ENCODE results near the gene STAT3. TPM values are rescaled to one million over a fixed set of nuclear protein-coding genes. Genes with fewer than 3 reads are reported as not detected.

Gene STAT3
- total and polyA plus RNA-seq, 2 of the 13 experiments (the other 11 are each of a cell fraction or from before 2014, with no cell fraction given) = 61.8 to 62.4 TPM

DNA sequence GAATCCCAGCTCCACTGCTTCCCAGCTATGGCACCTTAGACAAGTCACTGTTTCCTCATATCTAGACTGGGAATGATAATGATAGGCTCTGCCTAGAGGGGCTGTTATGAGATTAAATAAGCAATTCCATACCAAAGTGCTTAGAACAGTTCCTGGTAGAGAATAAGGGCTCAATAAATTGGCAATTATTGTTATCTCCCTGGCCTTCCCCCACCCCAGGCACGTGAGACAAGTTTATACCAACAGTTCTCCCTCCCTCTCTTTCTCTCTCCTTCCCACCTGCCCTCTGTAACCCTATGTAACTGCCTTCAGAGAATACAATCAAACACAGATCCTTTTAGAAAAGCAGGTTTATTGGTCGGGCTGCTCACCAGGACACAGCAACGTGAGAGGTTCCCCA, 13.9 kb upstream of the STAT3 start:
- 76% methylated on average over 3 of the region's 3 CpGs for WGBS (ENCODE audit: low lambda C conversion rate)
- BruUV-seq (replicated peaks) = no TSS peak
- no peaks in the 10 kb centered on the region for H4K20me1 ChIP-seq (ENCODE audit: insufficient read depth, low read length)
- ChIA-PET CTCF (ENCODE audit: low intra/inter-chr PET ratio, low total read pairs) (interaction anchor here (6.6 kb wide), 1 partner anchor 79 kb away, joined by 163 read pairs; no protein-coding TSS in a partner anchor), POLR2A (interaction anchor here (2.2 kb wide), 1 partner anchor 13 kb away, joined by 10 read pairs; the partner anchor contains the start of gene STAT3)
- intact Hi-C loops (cut with micrococcal nuclease; ENCODE audit: unreplicated experiment) (no loop called here), in situ Hi-C loops (cut with HindIII; ENCODE audit: extremely low pct_ligation_motif_present, low pct_unique_long_range_greater_than_20kb) (loop anchor here (5.0 kb wide), 1 partner anchor 80 kb away; no protein-coding TSS in a partner anchor)
- H3K36me3 ChIP-seq (replicated peaks in 1 of 2; ENCODE audit: control insufficient read depth in 1 of 2, insufficient read depth in 2 of 2, low read length in 2 of 2) = peaks cover 4 to 13% of the 10 kb centered on the region in 2 experiments
- no peak for FAIRE-seq
- H3K9ac ChIP-seq (ENCODE audit: insufficient read depth, low read depth, low read length) = no peak overlapping the region
- no peak overlapping the region for H3K4me2 ChIP-seq (ENCODE audit: low read depth, low read length)
- no peak overlapping the region for H2AFZ ChIP-seq (ENCODE audit: low read length)
- ATAC-seq = no peak
- no peak for DNase-seq (ENCODE audit: low spot score)
- no peaks in the 10 kb centered on the region for H3K79me2 ChIP-seq (ENCODE audit: insufficient read depth, low read length)
- H3K4me1 ChIP-seq (ENCODE audit: insufficient read depth, low read length) = peaks cover 38% of the 10 kb centered on the region
- no peak overlapping the region for H3K4me3 ChIP-seq (replicated peaks in 1 of 3; ENCODE audit: insufficient read depth in 1 of 3, low read depth in 2 of 3, low read length in 3 of 3)
- no peaks in the 10 kb centered on the region for H3K9me3 ChIP-seq (ENCODE audit: low read length)
- no peaks in the 10 kb centered on the region for H3K27me3 ChIP-seq (ENCODE audit: control insufficient read depth in 1 of 2, insufficient read depth in 2 of 2, low read length in 2 of 2)
- no peak overlapping the region for H3K27ac ChIP-seq (ENCODE audit: extremely low read length, insufficient read depth, low read length)
- no peak for TF ChIP-seq ZNF264 (CRISPR knock-in tag; IDR thresholded peaks at IDR 0.05)
- TF ChIP-seq POLR2G (IDR thresholded peaks at IDR 0.05; ENCODE audit: low read depth, low read length) = no peak
- TF ChIP-seq ZNF501 (CRISPR knock-in tag; IDR thresholded peaks at IDR 0.05) = no peak
- TF ChIP-seq KDM4B (CRISPR knock-in tag; IDR thresholded peaks at IDR 0.05) = no peak
- TF ChIP-seq FOXK1 (CRISPR knock-in tag; IDR thresholded peaks at IDR 0.05; ENCODE audit: borderline replicate concordance, low read depth) = no peak
- TF ChIP-seq MNT (IDR thresholded peaks at IDR 0.05) = no peak
- no peak for TF ChIP-seq PHF8 (CRISPR knock-in tag; IDR thresholded peaks at IDR 0.05)
- no peak for TF ChIP-seq RBAK (CRISPR knock-in tag; IDR thresholded peaks at IDR 0.05)
- TF ChIP-seq, protein P1, sequence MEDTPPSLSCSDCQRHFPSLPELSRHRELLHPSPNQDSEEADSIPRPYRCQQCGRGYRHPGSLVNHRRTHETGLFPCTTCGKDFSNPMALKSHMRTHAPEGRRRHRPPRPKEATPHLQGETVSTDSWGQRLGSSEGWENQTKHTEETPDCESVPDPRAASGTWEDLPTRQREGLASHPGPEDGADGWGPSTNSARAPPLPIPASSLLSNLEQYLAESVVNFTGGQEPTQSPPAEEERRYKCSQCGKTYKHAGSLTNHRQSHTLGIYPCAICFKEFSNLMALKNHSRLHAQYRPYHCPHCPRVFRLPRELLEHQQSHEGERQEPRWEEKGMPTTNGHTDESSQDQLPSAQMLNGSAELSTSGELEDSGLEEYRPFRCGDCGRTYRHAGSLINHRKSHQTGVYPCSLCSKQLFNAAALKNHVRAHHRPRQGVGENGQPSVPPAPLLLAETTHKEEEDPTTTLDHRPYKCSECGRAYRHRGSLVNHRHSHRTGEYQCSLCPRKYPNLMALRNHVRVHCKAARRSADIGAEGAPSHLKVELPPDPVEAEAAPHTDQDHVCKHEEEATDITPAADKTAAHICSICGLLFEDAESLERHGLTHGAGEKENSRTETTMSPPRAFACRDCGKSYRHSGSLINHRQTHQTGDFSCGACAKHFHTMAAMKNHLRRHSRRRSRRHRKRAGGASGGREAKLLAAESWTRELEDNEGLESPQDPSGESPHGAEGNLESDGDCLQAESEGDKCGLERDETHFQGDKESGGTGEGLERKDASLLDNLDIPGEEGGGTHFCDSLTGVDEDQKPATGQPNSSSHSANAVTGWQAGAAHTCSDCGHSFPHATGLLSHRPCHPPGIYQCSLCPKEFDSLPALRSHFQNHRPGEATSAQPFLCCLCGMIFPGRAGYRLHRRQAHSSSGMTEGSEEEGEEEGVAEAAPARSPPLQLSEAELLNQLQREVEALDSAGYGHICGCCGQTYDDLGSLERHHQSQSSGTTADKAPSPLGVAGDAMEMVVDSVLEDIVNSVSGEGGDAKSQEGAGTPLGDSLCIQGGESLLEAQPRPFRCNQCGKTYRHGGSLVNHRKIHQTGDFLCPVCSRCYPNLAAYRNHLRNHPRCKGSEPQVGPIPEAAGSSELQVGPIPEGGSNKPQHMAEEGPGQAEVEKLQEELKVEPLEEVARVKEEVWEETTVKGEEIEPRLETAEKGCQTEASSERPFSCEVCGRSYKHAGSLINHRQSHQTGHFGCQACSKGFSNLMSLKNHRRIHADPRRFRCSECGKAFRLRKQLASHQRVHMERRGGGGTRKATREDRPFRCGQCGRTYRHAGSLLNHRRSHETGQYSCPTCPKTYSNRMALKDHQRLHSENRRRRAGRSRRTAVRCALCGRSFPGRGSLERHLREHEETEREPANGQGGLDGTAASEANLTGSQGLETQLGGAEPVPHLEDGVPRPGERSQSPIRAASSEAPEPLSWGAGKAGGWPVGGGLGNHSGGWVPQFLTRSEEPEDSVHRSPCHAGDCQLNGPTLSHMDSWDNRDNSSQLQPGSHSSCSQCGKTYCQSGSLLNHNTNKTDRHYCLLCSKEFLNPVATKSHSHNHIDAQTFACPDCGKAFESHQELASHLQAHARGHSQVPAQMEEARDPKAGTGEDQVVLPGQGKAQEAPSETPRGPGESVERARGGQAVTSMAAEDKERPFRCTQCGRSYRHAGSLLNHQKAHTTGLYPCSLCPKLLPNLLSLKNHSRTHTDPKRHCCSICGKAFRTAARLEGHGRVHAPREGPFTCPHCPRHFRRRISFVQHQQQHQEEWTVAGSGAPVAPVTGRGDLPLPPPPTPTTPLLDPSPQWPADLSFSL (CRISPR knock-in tag; IDR thresholded peaks at IDR 0.05) = no peak
- TF ChIP-seq, protein P2, sequence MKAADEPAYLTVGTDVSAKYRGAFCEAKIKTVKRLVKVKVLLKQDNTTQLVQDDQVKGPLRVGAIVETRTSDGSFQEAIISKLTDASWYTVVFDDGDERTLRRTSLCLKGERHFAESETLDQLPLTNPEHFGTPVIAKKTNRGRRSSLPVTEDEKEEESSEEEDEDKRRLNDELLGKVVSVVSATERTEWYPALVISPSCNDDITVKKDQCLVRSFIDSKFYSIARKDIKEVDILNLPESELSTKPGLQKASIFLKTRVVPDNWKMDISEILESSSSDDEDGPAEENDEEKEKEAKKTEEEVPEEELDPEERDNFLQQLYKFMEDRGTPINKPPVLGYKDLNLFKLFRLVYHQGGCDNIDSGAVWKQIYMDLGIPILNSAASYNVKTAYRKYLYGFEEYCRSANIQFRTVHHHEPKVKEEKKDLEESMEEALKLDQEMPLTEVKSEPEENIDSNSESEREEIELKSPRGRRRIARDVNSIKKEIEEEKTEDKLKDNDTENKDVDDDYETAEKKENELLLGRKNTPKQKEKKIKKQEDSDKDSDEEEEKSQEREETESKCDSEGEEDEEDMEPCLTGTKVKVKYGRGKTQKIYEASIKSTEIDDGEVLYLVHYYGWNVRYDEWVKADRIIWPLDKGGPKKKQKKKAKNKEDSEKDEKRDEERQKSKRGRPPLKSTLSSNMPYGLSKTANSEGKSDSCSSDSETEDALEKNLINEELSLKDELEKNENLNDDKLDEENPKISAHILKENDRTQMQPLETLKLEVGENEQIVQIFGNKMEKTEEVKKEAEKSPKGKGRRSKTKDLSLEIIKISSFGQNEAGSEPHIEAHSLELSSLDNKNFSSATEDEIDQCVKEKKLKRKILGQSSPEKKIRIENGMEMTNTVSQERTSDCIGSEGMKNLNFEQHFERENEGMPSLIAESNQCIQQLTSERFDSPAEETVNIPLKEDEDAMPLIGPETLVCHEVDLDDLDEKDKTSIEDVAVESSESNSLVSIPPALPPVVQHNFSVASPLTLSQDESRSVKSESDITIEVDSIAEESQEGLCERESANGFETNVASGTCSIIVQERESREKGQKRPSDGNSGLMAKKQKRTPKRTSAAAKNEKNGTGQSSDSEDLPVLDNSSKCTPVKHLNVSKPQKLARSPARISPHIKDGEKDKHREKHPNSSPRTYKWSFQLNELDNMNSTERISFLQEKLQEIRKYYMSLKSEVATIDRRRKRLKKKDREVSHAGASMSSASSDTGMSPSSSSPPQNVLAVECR (CRISPR knock-in tag; IDR thresholded peaks at IDR 0.05; ENCODE audit: borderline replicate concordance) = no peak
- TF ChIP-seq NFIC (IDR thresholded peaks at IDR 0.05; ENCODE audit: low read length) = no peak
- TF ChIP-seq ARID2 (CRISPR knock-in tag; IDR thresholded peaks at IDR 0.05; ENCODE audit: borderline replicate concordance) = no peak
